Loucy (cell line): ENCODE results near the gene F2RL1.

ENCODE experiments used
- CTCF ChIP-seq: fragments of 200-600 bp; sonication (generic); conservative IDR thresholded peaks from 2 replicates; pipeline ENCODE4 v1.5.1; 2014; ENCODE audit warnings: mild to moderate bottlenecking, antibody characterized with exemption, low read length
- EZH2phosphoT487 ChIP-seq: fragments of 200-600 bp; IDR thresholded peaks from 2 replicates; pipeline ENCODE4 v1.6.1; 2018; ENCODE audit warnings: antibody characterized with exemption, mild to moderate bottlenecking, moderate library complexity, borderline replicate concordance

- TF ChIP-seq EZH2phosphoT487: no peak
- no peak for TF ChIP-seq CTCF
Observed at GRCh38 chr5:76859591-76860247, 40.9 kb downstream of the F2RL1 start.
